Medulla oblongata (tissue), 1 donor: ENCODE measurements around the gene FFAR3.

Experiments used
- DNase-seq: peaks from one replicate; pipeline ENCODE4 v3.0.0-alpha.2; 2015; ENCODE audit errors: extremely low spot score

The FFAR3 gene

GRCh38 chr19:35357867-35358573 is at the start of gene FFAR3:
Gene FFAR3, plus strand, starts transcription at chr19:35358460. Its CDS starts 431 bp downstream, at chr19:35358891.
- DNase-seq = peak; percentile 78

GRCh38 chr19:35308910-35309309 is 49.4 kb upstream of the FFAR3 start:
- no peak for DNase-seq

GRCh38 chr19:35309481-35310279 is 48.6 kb upstream of the FFAR3 start:
- no peak for DNase-seq

GRCh38 chr19:35310331-35310730 is 47.9 kb upstream of the FFAR3 start:
- DNase-seq = no peak

GRCh38 chr19:35310811-35311465 is 47.3 kb upstream of the FFAR3 start:
- no peak for DNase-seq

- no peak for DNase-seq
These were observed 46.2 kb upstream of the FFAR3 start for GRCh38 chr19:35311901-35312665.

- DNase-seq = no peak
These were observed 44.7 kb upstream of the FFAR3 start for GRCh38 chr19:35313587-35313986.

GRCh38 chr19:35314031-35314430 is 44.2 kb upstream of the FFAR3 start:
- no peak for DNase-seq

- no peak for DNase-seq
These were observed 43.3 kb upstream of the FFAR3 start for GRCh38 chr19:35314858-35315470.

GRCh38 chr19:35315883-35316282 is 42.4 kb upstream of the FFAR3 start:
- no peak for DNase-seq

- no peak for DNase-seq
These were observed 41.7 kb upstream of the FFAR3 start for GRCh38 chr19:35316560-35316959.

- DNase-seq = peak; percentile 66
These were observed 40.7 kb upstream of the FFAR3 start for GRCh38 chr19:35317464-35318043.

GRCh38 chr19:35318679-35319448 is 39.4 kb upstream of the FFAR3 start:
- peak; percentile 87 for DNase-seq

GRCh38 chr19:35320065-35320713 is 38.1 kb upstream of the FFAR3 start:
- peak; percentile 45 for DNase-seq

GRCh38 chr19:35321291-35321690 is 37.0 kb upstream of the FFAR3 start:
- no peak for DNase-seq

GRCh38 chr19:35322014-35322413 is 36.2 kb upstream of the FFAR3 start:
- no peak for DNase-seq

GRCh38 chr19:35327642-35328041 is 30.6 kb upstream of the FFAR3 start:
- no peak for DNase-seq

GRCh38 chr19:35328851-35329285 is 29.4 kb upstream of the FFAR3 start, which contains the start of gene CD22:
Gene CD22, plus strand, starts transcription at chr19:35329187. Its CDS starts 2,854 bp downstream, at chr19:35332041.
- DNase-seq = no peak

- no peak for DNase-seq
These were observed 28.9 kb upstream of the FFAR3 start for GRCh38 chr19:35329323-35329722.

GRCh38 chr19:35330475-35330874 is 27.8 kb upstream of the FFAR3 start:
- DNase-seq = no peak
